PFSK-1 (cell line): ENCODE data around the gene SLC22A12.

Experiments used
- POLR2AphosphoS5 ChIP-seq: IDR thresholded peaks from 2 replicates; pipeline ENCODE4 v1.6.1; 2012; ENCODE audit warnings: low read depth, mild to moderate bottlenecking, control low read depth, low read length, moderate library complexity
- TAF1 ChIP-seq: IDR thresholded peaks from 2 replicates; pipeline ENCODE4 v1.6.1; 2012; ENCODE audit warnings: low read length, control low read depth, borderline replicate concordance; ENCODE audit not compliant: insufficient read depth

DNA sequence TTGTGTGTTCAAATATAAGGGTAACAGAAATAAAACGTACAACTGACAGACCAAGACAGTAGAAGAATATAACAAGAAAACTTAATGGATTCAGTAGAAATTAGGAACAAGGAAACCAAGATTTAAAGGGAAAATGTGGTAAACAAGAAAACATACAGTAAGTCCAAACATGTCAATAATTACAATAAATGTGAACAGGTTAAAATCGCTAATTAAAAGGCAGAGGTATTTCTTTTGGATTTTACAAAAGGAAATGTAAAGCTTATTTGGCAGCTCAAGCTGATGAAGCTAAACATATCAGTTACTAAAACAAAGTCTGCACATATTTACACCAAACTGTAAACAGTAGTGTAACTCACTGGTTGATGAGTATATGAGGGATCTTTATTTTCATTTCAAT lies 2.3 kb upstream of the SLC22A12 start:
- TF ChIP-seq TAF1 (no peak), POLR2AphosphoS5 (no peak)
